ENCODE results near the gene CIB4.

CIB4 gene

DNA sequence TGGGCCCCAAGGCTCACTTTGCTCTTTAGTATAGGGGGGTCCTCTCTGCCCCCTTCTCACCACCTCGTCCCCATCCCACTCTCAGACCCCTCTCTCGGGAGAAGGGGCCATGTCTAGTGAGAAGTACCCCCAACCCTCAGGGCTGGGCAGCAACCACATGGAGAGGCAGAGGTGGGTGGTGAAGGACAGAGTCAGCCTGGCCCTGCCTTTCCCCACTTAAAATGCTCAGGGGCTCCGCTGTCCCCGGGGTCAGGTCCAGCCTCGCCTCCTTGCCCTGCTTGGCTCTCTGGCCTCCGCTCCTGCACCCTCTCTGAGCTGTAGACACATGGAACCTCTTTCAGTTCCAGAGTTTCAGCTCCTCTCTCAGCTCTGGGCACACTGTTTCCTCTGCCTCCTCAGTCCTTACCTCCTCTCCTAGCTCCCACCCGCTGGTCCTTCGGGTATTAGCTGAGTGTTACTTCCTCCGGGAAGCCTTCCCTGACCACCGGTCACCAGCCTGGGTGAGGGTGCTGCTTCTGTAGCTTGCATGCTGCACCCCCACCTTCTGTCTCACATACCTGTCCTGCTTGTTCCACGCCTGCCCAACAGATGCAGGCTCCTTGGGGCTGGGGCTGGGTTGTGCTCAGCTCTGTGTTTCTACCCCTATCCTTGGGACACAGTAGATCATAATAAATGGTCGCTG is 83.8 kb downstream of the CIB4 start:
- peaks cover 0 to 6% (median 5%) of the 10 kb centered on the region in 5 donors for H3K4me1 ChIP-seq (ENCODE audit: control insufficient read depth in 5 of 5, insufficient read depth in 5 of 5, low read length in 5 of 5)
- H3K9me3 ChIP-seq (ENCODE audit: control insufficient read depth in 5 of 5, low read length in 5 of 5) = no peaks in the 10 kb centered on the region
- no peak overlapping the region for H3K9ac ChIP-seq (ENCODE audit: low read length in 5 of 5)
- peaks cover 28 to 48% (median 44%) of the 10 kb centered on the region in 5 donors for H3K27me3 ChIP-seq (ENCODE audit: control insufficient read depth in 5 of 5, insufficient read depth in 4 of 5, low read length in 5 of 5)
- H3K4me3 ChIP-seq (ENCODE audit: low read depth in 1 of 5, low read length in 5 of 5) = no peak overlapping the region
- H3K27ac ChIP-seq (ENCODE audit: low read depth, low read length) = no peak overlapping the region
- H3K36me3 ChIP-seq (ENCODE audit: control insufficient read depth in 5 of 5, insufficient read depth in 5 of 5, low read length in 5 of 5) = no peaks in the 10 kb centered on the region

DNA sequence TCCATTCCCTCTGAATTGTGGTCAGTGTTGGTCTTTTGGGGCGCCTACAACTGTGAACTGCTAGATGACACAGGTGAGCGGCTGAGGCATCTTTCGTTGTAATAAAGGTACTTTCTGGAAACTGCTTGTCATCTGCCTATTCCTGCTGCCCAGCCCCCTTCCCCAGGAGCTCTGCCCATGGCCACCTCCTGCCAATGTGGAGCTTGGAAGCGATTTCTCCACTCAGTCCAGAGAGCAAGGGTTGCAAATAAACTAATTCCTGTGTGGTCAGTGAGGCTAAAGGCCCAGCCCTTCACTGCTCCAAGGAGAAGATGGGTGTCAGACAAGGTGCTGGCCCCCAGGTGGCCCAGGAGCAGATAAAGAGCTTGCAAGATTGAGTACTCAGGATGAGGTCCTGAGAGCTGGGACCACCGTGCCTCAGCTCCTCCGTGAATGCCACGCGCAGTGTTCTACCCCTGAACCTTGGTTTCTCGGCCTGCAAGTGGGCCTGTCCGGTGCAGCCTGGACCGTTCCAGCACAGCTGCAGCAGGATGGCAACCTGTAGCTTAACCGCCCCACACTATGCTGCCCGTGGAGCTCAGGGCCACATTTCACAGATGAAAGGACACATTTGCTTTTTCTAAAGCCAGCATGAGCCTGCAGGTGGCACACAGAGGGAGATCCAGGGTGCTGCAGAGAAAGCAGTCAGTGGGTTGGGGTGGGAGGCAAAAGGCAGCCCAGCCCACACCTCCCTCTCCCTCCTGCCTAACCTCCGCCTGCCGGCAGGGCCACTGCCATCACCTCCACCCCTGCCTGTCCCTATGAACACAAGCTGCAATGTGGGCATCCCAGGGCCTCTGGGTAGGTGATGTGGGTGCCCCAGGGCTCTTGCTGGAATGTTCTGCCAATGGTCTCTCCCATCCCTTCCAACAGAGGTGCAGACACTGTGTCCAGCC is 84.6 kb downstream of the CIB4 start:
- Histone ChIP-seq H3K9me3 (ENCODE audit: control insufficient read depth in 5 of 5, low read length in 5 of 5) (no peaks in the 10 kb centered on the region), H3K27ac (ENCODE audit: low read depth, low read length) (no peak overlapping the region), H3K4me1 (ENCODE audit: control insufficient read depth in 5 of 5, insufficient read depth in 5 of 5, low read length in 5 of 5) (no peaks in the 10 kb centered on the region), H3K27me3 (ENCODE audit: control insufficient read depth in 5 of 5, insufficient read depth in 4 of 5, low read length in 5 of 5) (peaks cover 22 to 40% (median 36%) of the 10 kb centered on the region in 5 donors), H3K4me3 (ENCODE audit: low read depth in 1 of 5, low read length in 5 of 5) (no peak overlapping the region), H3K36me3 (ENCODE audit: control insufficient read depth in 5 of 5, insufficient read depth in 5 of 5, low read length in 5 of 5) (no peaks in the 10 kb centered on the region), H3K9ac (ENCODE audit: low read length in 5 of 5) (no peak overlapping the region)

- H3K27me3 ChIP-seq (ENCODE audit: control insufficient read depth in 5 of 5, insufficient read depth in 4 of 5, low read length in 5 of 5) = peaks cover 16 to 37% (median 33%) of the 10 kb centered on the region in 5 donors
- H3K27ac ChIP-seq (ENCODE audit: low read depth, low read length) = no peak overlapping the region
- no peaks in the 10 kb centered on the region for H3K4me1 ChIP-seq (ENCODE audit: control insufficient read depth in 5 of 5, insufficient read depth in 5 of 5, low read length in 5 of 5)
- H3K9ac ChIP-seq (ENCODE audit: low read length in 5 of 5) = no peak overlapping the region
- H3K9me3 ChIP-seq (ENCODE audit: control insufficient read depth in 5 of 5, low read length in 5 of 5) = no peaks in the 10 kb centered on the region
- no peak overlapping the region for H3K4me3 ChIP-seq (ENCODE audit: low read depth in 1 of 5, low read length in 5 of 5)
- H3K36me3 ChIP-seq (ENCODE audit: control insufficient read depth in 5 of 5, insufficient read depth in 5 of 5, low read length in 5 of 5) = no peaks in the 10 kb centered on the region
Measured at GRCh38 chr2:26555246-26556133, 85.7 kb downstream of the CIB4 start.

- H3K4me1 ChIP-seq (ENCODE audit: control insufficient read depth in 5 of 5, insufficient read depth in 5 of 5, low read length in 5 of 5) = no peaks in the 10 kb centered on the region
- H3K4me3 ChIP-seq (ENCODE audit: low read depth in 1 of 5, low read length in 5 of 5) = no peak overlapping the region
- H3K27me3 ChIP-seq (ENCODE audit: control insufficient read depth in 5 of 5, insufficient read depth in 4 of 5, low read length in 5 of 5) = peaks cover 0 to 18% (median 14%) of the 10 kb centered on the region in 5 donors
- H3K27ac ChIP-seq (ENCODE audit: low read depth, low read length) = no peak overlapping the region
- H3K36me3 ChIP-seq (ENCODE audit: control insufficient read depth in 5 of 5, insufficient read depth in 5 of 5, low read length in 5 of 5) = no peaks in the 10 kb centered on the region
- H3K9me3 ChIP-seq (ENCODE audit: control insufficient read depth in 5 of 5, low read length in 5 of 5) = no peaks in the 10 kb centered on the region
- no peak overlapping the region for H3K9ac ChIP-seq (ENCODE audit: low read length in 5 of 5)
Measured at GRCh38 chr2:26552641-26553374, 88.4 kb downstream of the CIB4 start.

DNA sequence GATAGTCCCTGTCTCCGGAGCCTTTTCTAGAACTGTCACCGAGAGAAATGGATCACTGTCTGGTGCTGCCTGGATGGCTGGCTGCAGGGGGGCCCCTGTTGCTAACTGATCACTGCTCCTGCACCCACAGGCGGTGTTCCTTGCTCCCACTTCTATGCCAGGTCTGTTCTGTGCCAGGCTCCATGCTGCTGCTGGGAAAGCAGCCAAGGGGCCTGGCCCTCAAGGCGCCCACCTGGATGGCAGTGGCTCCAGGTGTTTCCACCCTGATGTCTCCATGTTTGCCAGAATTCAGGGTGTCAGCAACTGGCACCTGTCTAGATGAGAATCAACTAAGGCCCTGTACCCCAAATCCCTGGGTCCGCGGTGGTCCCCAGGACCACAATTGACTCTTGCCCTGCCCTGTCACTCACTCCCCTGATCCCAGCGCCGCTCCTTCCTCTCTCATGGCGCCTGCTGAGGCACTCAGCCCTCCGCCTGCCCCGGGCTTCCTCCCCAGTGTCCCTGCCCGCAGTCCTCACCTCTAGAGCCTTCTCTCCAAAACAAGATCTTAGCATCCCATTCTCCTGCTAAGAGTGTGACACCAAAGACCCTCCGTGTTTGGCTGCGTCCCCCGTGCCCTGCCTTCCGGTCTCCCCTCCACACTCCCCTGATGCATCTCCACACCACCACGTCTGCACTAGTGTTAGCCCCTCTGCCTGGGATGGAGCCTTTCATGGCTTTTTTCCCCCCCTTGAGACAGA is 90.7 kb downstream of the CIB4 start:
- Histone ChIP-seq H3K27ac (ENCODE audit: low read depth, low read length) (no peak overlapping the region), H3K4me1 (ENCODE audit: control insufficient read depth in 5 of 5, insufficient read depth in 5 of 5, low read length in 5 of 5) (no peaks in the 10 kb centered on the region), H3K9me3 (ENCODE audit: control insufficient read depth in 5 of 5, low read length in 5 of 5) (no peaks in the 10 kb centered on the region), H3K36me3 (ENCODE audit: control insufficient read depth in 5 of 5, insufficient read depth in 5 of 5, low read length in 5 of 5) (no peaks in the 10 kb centered on the region), H3K27me3 (ENCODE audit: control insufficient read depth in 5 of 5, insufficient read depth in 4 of 5, low read length in 5 of 5) (peaks cover 0 to 10% (median 6%) of the 10 kb centered on the region in 5 donors), H3K4me3 (ENCODE audit: low read depth in 1 of 5, low read length in 5 of 5) (no peak overlapping the region), H3K9ac (ENCODE audit: low read length in 5 of 5) (no peak overlapping the region)

GRCh38 chr2:26542676-26543505 is 98.3 kb downstream of the CIB4 start:
- H3K27ac ChIP-seq (ENCODE audit: low read depth, low read length) = no peak overlapping the region
- H3K9ac ChIP-seq (ENCODE audit: low read length in 5 of 5) = no peak overlapping the region
- no peaks in the 10 kb centered on the region for H3K4me1 ChIP-seq (ENCODE audit: control insufficient read depth in 5 of 5, insufficient read depth in 5 of 5, low read length in 5 of 5)
- peaks cover 0 to 8% (median 2%) of the 10 kb centered on the region in 5 donors for H3K27me3 ChIP-seq (ENCODE audit: control insufficient read depth in 5 of 5, insufficient read depth in 4 of 5, low read length in 5 of 5)
- no peaks in the 10 kb centered on the region for H3K9me3 ChIP-seq (ENCODE audit: control insufficient read depth in 5 of 5, low read length in 5 of 5)
- H3K36me3 ChIP-seq (ENCODE audit: control insufficient read depth in 5 of 5, insufficient read depth in 5 of 5, low read length in 5 of 5) = no peaks in the 10 kb centered on the region
- H3K4me3 ChIP-seq (ENCODE audit: low read depth in 1 of 5, low read length in 5 of 5) = no peak overlapping the region

DNA sequence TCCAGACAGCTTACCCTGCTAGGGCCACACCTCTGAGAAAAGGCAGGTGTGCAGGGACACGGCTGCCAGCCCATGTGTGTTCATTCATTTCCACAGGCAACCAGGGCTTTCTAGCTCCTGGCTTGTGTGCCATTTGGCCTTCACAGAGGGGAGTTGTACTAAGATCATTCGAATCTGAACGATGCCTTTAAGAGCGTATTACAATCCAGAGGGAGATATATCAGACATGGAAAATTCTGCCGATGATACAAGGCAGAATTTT is 99.0 kb downstream of the CIB4 start:
- Histone ChIP-seq H3K4me1 (ENCODE audit: control insufficient read depth in 5 of 5, insufficient read depth in 5 of 5, low read length in 5 of 5) (no peaks in the 10 kb centered on the region), H3K4me3 (ENCODE audit: low read depth in 1 of 5, low read length in 5 of 5) (no peak overlapping the region), H3K36me3 (ENCODE audit: control insufficient read depth in 5 of 5, insufficient read depth in 5 of 5, low read length in 5 of 5) (no peaks in the 10 kb centered on the region), H3K9ac (ENCODE audit: low read length in 5 of 5) (no peak overlapping the region), H3K27me3 (ENCODE audit: control insufficient read depth in 5 of 5, insufficient read depth in 4 of 5, low read length in 5 of 5) (peaks cover 0 to 11% (median 5%) of the 10 kb centered on the region in 5 donors), H3K27ac (ENCODE audit: low read depth, low read length) (no peak overlapping the region), H3K9me3 (ENCODE audit: control insufficient read depth in 5 of 5, low read length in 5 of 5) (no peaks in the 10 kb centered on the region)

GRCh38 chr2:26541401-26542193 is 99.6 kb downstream of the CIB4 start:
- Histone ChIP-seq H3K4me3 (ENCODE audit: low read depth in 1 of 5, low read length in 5 of 5) (no peak overlapping the region), H3K9ac (ENCODE audit: low read length in 5 of 5) (no peak overlapping the region), H3K36me3 (ENCODE audit: control insufficient read depth in 5 of 5, insufficient read depth in 5 of 5, low read length in 5 of 5) (no peaks in the 10 kb centered on the region), H3K27me3 (ENCODE audit: control insufficient read depth in 5 of 5, insufficient read depth in 4 of 5, low read length in 5 of 5) (peaks cover 0 to 12% (median 7%) of the 10 kb centered on the region in 5 donors), H3K27ac (ENCODE audit: low read depth, low read length) (no peak overlapping the region), H3K4me1 (ENCODE audit: control insufficient read depth in 5 of 5, insufficient read depth in 5 of 5, low read length in 5 of 5) (no peaks in the 10 kb centered on the region), H3K9me3 (ENCODE audit: control insufficient read depth in 5 of 5, low read length in 5 of 5) (no peaks in the 10 kb centered on the region)
